NCI-H146 (cell line): ENCODE results near the gene BDNF.

ENCODE experiments used
- DNase-seq: peaks from one replicate; lab custom pipeline; 2025; lab: John Stamatoyannopoulos, UW

Gene BDNF

GRCh38 chr11:27705873-27706820 lies 5.9 kb upstream of the BDNF start:
- DNase-seq, result no peak

- no peak for DNase-seq
Measured at GRCh38 chr11:27703481-27703880, 3.2 kb upstream of the BDNF start.

DNA sequence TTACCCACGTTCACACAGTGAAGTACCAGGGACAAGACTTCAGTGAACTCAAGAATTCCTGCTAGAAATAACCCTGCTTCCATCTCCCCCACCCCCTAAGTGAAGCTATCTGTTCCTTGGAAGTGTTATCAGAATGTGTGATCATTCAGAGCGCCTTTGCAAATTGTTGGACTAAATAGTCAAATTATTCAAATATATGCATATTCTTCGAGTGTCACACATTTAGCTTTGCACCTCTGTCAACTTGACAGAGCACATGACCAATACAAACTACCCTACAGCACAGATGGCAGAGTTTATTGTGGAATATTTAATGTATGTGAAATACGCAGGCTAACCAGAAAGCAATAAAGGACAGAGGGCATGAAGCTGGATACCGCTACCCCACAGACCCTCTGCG lies 2.6 kb upstream of the BDNF start:
- no peak for DNase-seq

DNA sequence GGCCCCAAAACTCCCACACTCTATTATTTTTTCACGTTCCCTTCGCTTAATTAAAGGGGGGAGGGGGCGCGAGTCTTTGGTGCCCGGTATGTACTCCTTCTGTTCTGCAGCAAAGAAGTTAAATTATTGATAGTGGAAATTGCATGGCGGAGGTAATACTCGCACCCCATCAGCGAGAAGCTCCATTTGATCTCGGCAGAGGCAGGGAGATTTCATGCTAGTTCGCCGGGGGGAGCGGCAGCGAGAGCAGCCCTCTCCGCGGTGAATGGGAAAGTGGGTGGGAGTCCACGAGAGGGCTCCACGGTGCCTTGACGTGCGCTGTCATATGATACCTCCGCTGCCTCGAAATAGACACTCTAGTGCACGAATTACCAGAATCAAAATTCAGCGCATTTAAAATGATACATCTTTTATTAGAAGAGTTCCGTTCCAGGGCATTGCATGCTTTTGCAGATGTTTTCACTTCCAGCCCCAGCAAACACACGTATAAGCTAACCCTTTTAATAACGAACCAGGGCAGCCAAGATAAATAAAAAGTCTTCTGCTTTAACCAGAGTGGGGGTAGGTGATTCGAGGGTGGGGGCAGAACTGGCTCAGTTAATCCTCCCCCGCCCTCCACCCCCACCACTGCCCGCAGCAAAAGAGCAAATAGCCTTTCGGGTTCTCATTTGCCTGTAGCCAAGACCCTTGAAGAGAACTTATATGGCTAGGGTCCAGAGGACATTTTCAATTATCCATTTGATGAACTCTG lies 1.3 kb upstream of the BDNF start:
- DNase-seq, result peak; percentile 4

GRCh38 chr11:27699926-27700350 lies 317 bp downstream of the BDNF start:
- DNase-seq, result no peak

DNA sequence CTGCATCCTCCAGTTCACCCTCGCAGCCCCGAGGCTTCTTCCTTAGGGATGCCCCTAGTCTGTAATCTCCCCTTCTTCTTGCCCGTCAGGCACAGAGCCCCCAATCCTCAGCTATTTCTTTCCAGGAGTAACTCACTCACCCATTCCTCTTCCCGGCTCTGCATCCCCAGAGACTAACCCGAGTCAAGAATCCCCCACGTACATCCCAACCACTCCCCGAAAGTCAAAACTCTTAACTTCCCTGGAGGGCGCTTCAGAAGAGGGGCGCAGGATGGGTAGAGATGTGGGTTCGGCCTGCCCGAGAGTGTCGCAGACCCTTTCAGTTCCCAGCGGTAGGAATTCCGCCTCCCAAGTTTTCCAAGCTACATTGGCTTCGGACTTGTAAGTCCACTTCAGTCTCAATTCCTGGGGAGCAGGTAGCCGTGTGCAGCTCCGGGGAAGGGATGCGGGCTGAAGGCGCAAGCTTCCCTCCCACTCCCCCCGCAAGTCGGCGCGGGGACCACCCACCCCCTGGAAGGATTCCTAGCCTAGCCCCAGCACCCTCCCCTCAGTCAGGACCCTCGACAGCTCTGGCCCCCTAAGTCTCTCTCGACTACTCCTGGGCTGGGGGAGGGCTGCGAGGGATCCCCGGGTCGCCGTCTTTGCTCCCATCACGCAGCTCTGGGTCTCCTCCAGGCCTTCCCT lies 871 bp downstream of the BDNF start:
- peak; percentile 16 for DNase-seq

GRCh38 chr11:27698872-27699241 lies 1.4 kb downstream of the BDNF start:
- DNase-seq, result peak; percentile 64

DNA sequence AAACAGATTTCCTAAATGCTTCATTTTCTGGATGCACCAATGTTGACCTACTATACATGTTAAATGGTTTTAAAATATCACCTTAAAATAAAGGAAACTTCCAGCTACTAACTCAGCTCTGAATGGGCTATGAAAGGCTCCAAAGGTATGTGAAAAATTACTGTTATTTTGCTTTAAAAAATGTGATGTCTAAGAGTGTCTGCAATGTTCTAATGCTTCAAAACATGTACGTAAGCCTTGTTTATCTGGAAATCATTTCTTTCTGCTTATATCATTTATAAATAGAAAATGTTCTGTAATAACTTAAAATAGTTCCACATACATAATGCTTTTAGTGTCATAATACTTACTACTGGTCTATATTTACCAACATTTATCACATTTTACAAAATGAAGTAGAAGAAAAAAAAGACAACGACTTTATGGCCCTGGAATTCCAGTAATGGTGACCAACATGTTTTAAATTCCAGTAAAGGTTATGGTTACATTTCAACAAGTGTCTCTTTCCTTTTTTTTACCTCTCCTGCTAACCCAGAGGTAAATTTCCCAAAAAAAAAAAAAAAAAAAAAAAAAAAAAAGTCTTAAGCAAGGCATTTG lies 2.5 kb downstream of the BDNF start:
- DNase-seq, result no peak

DNA sequence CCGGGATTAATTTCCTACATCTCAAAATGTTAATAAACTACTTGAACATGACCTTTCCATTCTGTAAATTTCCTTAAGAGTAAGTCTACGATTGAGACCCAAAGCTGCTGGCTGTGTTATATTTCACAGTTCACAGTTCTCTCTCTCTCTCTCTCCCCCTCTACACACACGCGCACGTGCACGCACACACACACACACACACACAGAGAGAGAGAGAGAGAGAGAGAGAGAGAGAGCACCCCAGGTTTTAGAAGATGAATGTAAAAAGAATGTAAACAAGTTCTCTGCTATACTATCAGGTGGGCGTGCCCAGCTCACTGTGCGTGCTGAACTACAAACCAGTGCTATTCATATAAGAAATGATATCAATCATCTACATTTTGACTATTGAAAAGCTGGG lies 3.3 kb downstream of the BDNF start:
- no peak for DNase-seq

- no peak for DNase-seq
Measured at GRCh38 chr11:27696115-27696514, 4.1 kb downstream of the BDNF start.

DNA sequence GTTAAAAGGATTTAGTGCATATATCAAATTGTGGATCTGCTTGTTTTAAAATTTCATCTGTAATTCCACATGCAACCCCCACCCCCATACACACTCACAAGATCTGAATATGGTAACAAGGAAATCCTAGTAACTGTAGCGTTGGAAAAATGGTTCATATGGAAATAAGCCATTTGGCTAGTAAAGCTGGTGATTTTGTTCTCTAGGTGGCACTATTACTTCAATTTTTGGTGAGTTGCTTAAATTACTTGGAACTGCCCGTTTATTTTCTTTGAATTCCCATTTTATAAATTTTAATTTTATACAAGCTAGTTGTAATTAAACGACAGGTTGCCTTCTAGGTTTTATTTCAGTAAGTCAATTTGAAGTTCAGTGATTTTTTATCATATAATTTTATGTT lies 5.3 kb downstream of the BDNF start:
- DNase-seq, result peak; percentile 11

DNA sequence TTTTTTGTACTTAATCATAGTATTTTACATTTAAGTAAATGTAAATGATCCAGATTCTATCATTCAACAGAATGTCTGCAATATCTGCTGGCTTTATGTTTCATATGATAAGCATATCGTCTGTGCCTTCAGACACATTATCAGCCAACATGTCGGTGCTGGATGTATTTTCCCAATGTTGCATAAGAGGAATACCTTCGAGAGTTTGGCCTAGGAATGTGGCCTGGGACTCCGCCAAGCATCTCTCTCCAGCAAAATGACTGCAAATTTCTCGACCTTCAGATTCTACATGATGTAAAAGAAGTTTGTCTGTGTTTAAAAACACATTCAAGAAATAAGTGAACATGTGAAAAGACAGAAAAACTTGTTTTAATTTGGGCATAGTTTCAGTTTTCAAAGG lies 6.9 kb downstream of the BDNF start:
- DNase-seq, result no peak

DNA sequence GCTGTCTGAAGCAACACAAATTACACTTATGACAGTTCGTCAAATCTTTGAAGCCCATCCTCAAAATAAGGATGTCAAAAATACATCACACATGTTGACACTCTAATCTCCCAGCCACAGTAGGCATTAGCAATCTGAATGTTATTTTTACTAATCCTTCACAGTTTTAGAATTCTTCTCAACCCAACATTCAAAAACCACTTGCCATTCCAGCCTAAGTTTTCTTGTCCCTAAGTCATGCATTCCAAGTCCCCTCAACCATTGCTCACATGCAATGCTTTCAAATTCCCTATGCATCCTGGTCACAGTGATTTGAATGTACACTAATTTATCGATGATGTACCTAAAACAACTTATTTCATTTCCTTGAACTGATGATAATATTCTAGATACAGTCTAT lies 7.5 kb downstream of the BDNF start:
- DNase-seq, result no peak

- no peak for DNase-seq
Measured at GRCh38 chr11:27688076-27688475, 12.2 kb downstream of the BDNF start.

GRCh38 chr11:27681664-27682063 lies 18.6 kb downstream of the BDNF start:
- no peak for DNase-seq

- DNase-seq, result no peak
Measured at GRCh38 chr11:27679136-27680015, 20.9 kb downstream of the BDNF start.

DNA sequence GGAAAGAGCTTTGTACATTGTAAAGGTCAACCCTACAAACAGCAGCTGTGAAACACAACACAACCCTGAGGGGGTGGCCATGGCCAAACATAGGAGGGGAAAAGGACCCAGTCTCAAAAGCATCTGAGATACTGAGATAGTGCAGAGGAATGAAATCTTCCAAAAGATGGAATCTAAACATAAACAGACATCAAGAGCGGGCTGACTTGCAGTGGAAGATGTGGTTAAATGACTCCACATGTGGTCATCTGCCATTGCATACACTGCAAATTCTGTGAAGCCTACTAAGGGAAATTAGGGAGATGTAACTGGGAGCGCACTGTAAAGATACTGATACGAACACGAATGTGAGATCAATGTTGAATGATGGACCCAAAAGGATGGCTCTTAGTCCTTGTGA lies 22.0 kb downstream of the BDNF start:
- no peak for DNase-seq

DNA sequence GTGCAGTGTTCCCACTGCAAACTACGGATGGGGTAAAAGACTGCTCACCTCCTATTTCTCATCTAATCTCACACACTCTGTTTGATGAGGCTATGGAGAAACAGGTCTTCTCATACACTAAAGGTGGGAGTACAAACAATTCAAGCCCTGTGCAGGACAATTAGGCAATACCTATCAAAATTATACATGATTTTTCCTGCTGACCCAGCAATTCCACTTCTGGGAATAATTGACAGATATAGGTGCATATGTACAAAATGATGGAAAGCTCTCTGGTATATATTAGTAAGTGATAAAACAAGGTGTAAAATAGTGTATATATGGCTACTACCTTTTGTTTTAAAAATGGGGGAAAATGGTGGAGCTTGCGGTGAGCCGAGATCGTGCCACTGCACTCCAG lies 23.1 kb downstream of the BDNF start:
- no peak for DNase-seq

DNA sequence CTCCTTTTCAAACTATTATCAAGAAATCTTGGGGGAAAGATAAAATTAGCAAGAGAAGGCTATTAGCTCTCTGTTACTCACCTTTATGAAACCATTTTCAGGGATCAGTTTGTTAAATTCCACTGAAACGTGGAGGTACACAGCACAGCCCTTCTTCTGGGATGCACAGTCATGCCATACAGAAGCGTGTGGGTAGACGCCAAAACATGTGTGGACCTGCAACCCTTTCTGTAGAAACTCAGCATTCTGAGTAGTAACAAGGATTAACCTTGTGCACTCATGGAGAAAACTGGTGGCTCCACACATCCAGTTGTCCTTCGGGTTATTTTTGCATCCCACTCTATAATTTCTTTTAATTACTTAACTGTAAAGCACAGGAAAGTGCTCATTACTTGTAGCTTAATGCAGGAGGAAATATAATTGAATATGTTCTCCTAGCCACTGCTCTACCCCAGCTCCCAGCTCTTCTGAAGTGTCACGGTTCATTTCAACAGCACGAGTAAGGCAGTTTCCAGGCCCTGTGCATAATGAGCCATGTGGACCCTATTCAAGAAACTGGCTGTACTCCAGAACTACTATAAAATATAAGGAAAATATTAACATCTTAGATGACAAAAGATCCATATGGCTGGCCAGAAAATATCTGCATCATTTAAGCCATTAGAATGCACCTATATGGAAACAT lies 26.1 kb downstream of the BDNF start:
- no peak for DNase-seq

DNA sequence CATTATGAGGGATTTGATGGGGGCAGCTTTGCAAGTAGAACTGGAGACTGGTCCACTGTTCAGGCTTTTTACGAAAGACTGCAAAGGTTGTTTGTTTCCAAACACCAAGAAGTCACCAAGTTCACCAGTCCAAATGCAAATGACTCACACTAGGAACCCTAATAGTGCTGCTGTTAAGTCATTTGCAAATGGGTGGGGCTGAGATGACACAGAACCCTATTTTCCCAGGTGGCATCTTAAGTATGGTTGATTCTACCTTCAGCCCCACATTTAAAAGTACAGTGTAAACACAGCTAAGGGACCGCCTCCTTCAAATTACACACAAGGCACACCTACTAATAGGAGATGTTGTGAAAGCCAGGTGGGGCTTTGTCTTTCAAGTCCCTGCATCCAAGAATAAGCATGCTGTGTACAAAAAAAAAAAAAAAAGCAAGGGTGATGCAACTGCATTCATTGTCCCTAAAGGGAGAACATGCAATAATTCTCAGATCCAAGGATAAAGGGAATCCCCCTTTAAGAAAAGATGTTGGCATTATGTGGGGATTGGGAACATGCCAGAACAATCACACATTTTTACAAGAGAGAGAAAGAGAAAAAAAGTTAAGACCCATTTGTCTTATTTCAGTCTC lies 27.3 kb downstream of the BDNF start:
- DNase-seq, result no peak
